Activated CD8-positive, alpha-beta T cell treated with anti-CD3 and anti-CD28 coated beads for 36 hours (primary cell): ENCODE data around the gene THBS4. TPM values are rescaled to one million over a fixed set of nuclear protein-coding genes. Genes with fewer than 3 reads are reported as not detected.

ENCODE experiments used
- ATAC-seq: fragments of 200-7000 bp; cut with Tn5 transposase; one replicate; pipeline ENCODE4 v1.10.0; 2021; ENCODE audit warnings: mild to moderate bottlenecking, moderate library complexity
- CTCF ChIA-PET: fragments of 350-600 bp; sonication (Branson Sonifier 250); formaldehyde crosslinking; loops from one replicate; lab custom pipeline; 2021; ENCODE audit warnings: antibody characterized with exemption; lab: Charles Lee
- POLR2A ChIA-PET: fragments of 350-600 bp; sonication (Branson Sonifier 250); formaldehyde crosslinking; loops from one replicate; lab custom pipeline; 2021; ENCODE audit warnings: antibody characterized with exemption; lab: Charles Lee
- DNase-seq: peaks from one replicate; pipeline ENCODE4 v3.0.0-alpha.2; 2020
- H3K27ac Mint-ChIP-seq: one replicate; pipeline ENCODE4 v1.8.0; 2021; ENCODE audit warnings: mild to moderate bottlenecking, mixed read lengths
- H3K27me3 Mint-ChIP-seq: one replicate; pipeline ENCODE4 v1.8.0; 2021; ENCODE audit warnings: mixed read lengths
- H3K36me3 Mint-ChIP-seq: one replicate; pipeline ENCODE4 v1.8.0; 2021; ENCODE audit warnings: low read depth, mixed read lengths
- H3K4me1 Mint-ChIP-seq: one replicate; pipeline ENCODE4 v1.8.0; 2021; ENCODE audit warnings: low read depth, mixed read lengths
- H3K4me3 Mint-ChIP-seq: one replicate; pipeline ENCODE4 v1.8.0; 2021; ENCODE audit warnings: mild to moderate bottlenecking, moderate library complexity, mixed read lengths
- H3K9me3 Mint-ChIP-seq: one replicate; pipeline ENCODE4 v1.8.0; 2021; ENCODE audit warnings: mixed read lengths
- CTCF ChIP-seq: fragments of 200-600 bp; IDR thresholded peaks from one replicate; pipeline ENCODE4 v1.8.0; 2022; ENCODE audit warnings: antibody characterized with exemption, mild to moderate bottlenecking
- intact Hi-C: fragments of 100-400 bp; cut with micrococcal nuclease; formaldehyde crosslinking; loops from one replicate; pipeline ENCODE4 v1.10.0; 2022
- total RNA-seq, 2 experiments: library from RNA; stranded (reverse); gene quantifications; one replicate each; pipeline ENCODE4 v1.2.3, GENCODE V29; 2021

Gene THBS4
- total RNA-seq, 2 experiments from 2014 or later, result 2.3 to 2.5 TPM

GRCh38 chr5:80041527-80041926 is 6.4 kb downstream of the THBS4 start:
- DNase-seq, result no peak
- Mint-ChIP-seq H3K9me3 (no peaks in the 10 kb centered on the region), H3K27me3 (peaks cover 24% of the 10 kb centered on the region), H3K4me1 (peaks cover 9% of the 10 kb centered on the region), H3K4me3 (no peak overlapping the region), H3K36me3 (no peaks in the 10 kb centered on the region), H3K27ac (no peak overlapping the region)
- CTCF ChIA-PET, result no interaction called here
- ATAC-seq, result no peak
- POLR2A ChIA-PET, result no interaction called here
- TF ChIP-seq CTCF, result no peak
- intact Hi-C loops, result no loop called here

- ChIA-PET POLR2A (interaction anchor here (1.1 kb wide), 1 partner anchor 52 kb away, joined by 4 read pairs; no protein-coding TSS in a partner anchor), CTCF (interaction anchor here (1.9 kb wide), 1 partner anchor 15 kb away, joined by 5 read pairs; no protein-coding TSS in a partner anchor)
- Mint-ChIP-seq H3K4me1 (peaks cover 4% of the 10 kb centered on the region), H3K36me3 (no peaks in the 10 kb centered on the region), H3K9me3 (no peaks in the 10 kb centered on the region), H3K27me3 (peaks cover 20% of the 10 kb centered on the region), H3K4me3 (no peak overlapping the region), H3K27ac (no peak overlapping the region)
- intact Hi-C loops, result no loop called here
- TF ChIP-seq CTCF, result no peak
- ATAC-seq (no peak), DNase-seq (no peak)
Observed at GRCh38 chr5:80042330-80042729, 7.2 kb downstream of the THBS4 start.

- H3K4me1 Mint-ChIP-seq, result no peaks in the 10 kb centered on the region
- H3K9me3 Mint-ChIP-seq, result no peaks in the 10 kb centered on the region
- no peaks in the 10 kb centered on the region for H3K36me3 Mint-ChIP-seq
- ChIA-PET CTCF (interaction anchor here (1.9 kb wide), 1 partner anchor 14 kb away, joined by 5 read pairs; no protein-coding TSS in a partner anchor), POLR2A (interaction anchor here (0.6 to 1.1 kb wide), 2 partner anchors 53 to 59 kb away, joined by 3 to 4 read pairs; no protein-coding TSS in a partner anchor)
- intact Hi-C loops, result no loop called here
- no peak for DNase-seq
- ATAC-seq, result no peak
- H3K4me3 Mint-ChIP-seq, result no peak overlapping the region
- peaks cover 19% of the 10 kb centered on the region for H3K27me3 Mint-ChIP-seq
- TF ChIP-seq CTCF, result no peak
- H3K27ac Mint-ChIP-seq, result no peak overlapping the region
Observed at GRCh38 chr5:80043187-80043586, 8.0 kb downstream of the THBS4 start.

GRCh38 chr5:80048084-80048780 is 13.1 kb downstream of the THBS4 start:
- Mint-ChIP-seq H3K4me3 (no peak overlapping the region), H3K9me3 (no peaks in the 10 kb centered on the region), H3K27ac (no peak overlapping the region), H3K27me3 (peaks cover 12% of the 10 kb centered on the region), H3K4me1 (no peaks in the 10 kb centered on the region), H3K36me3 (no peaks in the 10 kb centered on the region)
- POLR2A ChIA-PET, result interaction anchor here (1.2 kb wide), 1 partner anchor 14 kb away, joined by 3 read pairs; no protein-coding TSS in a partner anchor
- DNase-seq, result no peak
- no peak for ATAC-seq
- CTCF ChIA-PET, result interaction anchor here (3.2 kb wide), 1 partner anchor 35 kb away, joined by 14 read pairs; no protein-coding TSS in a partner anchor
- no peak for TF ChIP-seq CTCF
- intact Hi-C loops, result no loop called here

GRCh38 chr5:80052464-80052863 is 17.3 kb downstream of the THBS4 start:
- no peaks in the 10 kb centered on the region for H3K36me3 Mint-ChIP-seq
- H3K4me3 Mint-ChIP-seq, result no peak overlapping the region
- H3K4me1 Mint-ChIP-seq, result no peaks in the 10 kb centered on the region
- no peak for DNase-seq
- ATAC-seq, result no peak
- no peaks in the 10 kb centered on the region for H3K9me3 Mint-ChIP-seq
- intact Hi-C loops, result no loop called here
- H3K27ac Mint-ChIP-seq, result no peak overlapping the region
- ChIA-PET POLR2A (no interaction called here), CTCF (no interaction called here)
- H3K27me3 Mint-ChIP-seq, result peaks cover 3% of the 10 kb centered on the region
- TF ChIP-seq CTCF, result no peak
